Erythroblast (primary cell): ENCODE measurements around the gene DSCAML1.

Experiments
- GATA1 ChIP-seq: IDR thresholded peaks from 2 replicates; pipeline ENCODE4 v1.6.1; 2011; ENCODE audit warnings: low read depth, mild to moderate bottlenecking, control low read depth, low read length, moderate library complexity
- POLR2A ChIP-seq: IDR thresholded peaks from 2 replicates; pipeline ENCODE4 v1.6.1; 2011; ENCODE audit warnings: mild to moderate bottlenecking, low read length

GRCh38 chr11:117657794-117658193, 139.2 kb downstream of the DSCAML1 start:
- TF ChIP-seq POLR2A (no peak), GATA1 (no peak)
